ENCODE data around the gene PTPRN2.
"Not testable (repeated sequence)": the region's sequence is repeated elsewhere in the genome, so short reads cannot be mapped to it uniquely, and the experiment has no call there.

Gene PTPRN2

DNA sequence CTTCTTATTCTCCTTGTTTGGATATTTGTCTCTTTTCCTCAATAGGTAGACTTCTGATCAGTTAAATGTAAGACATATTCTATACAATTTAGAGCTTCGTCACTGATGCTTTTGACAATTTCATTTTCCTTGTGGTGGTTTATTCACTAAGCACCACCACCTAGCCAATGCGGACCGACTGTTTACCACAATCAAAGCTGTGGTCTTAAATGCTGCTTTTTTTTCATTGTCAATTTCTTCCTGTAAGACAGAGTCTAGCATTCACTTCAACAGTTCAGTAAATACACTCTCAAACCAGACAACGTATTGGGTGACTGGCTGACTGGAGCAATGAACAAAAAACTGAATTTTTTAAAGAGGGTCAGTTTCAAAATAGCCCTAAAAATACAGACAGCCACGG is 1011.8 kb downstream of the PTPRN2 start:
- DNase-seq: no peak
- in situ Hi-C loops (cut with MboI; ENCODE audit: low pct_unique_long_range_greater_than_20kb, low sequenced_read_pairs): no loop called here

DNA sequence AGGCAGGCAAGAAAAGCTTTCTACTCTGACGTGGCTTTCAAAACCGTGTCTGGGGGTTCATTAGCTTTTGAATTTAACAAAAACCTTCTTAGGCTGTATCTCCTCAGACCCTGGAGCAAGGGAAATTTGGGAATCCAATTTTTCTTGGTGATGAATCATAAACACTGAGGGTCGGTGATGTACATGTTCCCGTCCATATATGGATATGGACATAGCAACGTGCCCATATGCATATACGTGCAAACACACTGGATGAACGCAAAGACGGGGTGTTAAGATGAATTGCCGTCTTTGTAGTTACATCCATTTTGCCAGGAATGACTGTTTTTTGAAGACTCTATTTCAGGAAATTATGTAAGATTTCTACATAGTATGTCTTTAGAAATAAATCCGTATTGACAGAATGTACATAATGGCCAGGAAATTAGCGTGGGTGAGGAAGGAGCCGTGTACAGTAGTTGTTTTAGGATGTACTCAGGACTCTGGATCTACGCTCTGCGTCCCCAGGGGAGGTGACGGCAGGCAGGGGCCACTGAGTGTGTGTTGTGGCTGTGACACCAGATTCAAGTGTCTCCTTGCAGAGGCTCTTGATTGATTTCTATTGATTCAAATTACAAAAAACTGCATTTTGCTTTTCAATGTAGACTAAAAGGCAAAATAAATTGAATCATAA is 1012.6 kb downstream of the PTPRN2 start:
- no peak for DNase-seq
- in situ Hi-C loops (cut with MboI; ENCODE audit: low pct_unique_long_range_greater_than_20kb, low sequenced_read_pairs): no loop called here

DNA sequence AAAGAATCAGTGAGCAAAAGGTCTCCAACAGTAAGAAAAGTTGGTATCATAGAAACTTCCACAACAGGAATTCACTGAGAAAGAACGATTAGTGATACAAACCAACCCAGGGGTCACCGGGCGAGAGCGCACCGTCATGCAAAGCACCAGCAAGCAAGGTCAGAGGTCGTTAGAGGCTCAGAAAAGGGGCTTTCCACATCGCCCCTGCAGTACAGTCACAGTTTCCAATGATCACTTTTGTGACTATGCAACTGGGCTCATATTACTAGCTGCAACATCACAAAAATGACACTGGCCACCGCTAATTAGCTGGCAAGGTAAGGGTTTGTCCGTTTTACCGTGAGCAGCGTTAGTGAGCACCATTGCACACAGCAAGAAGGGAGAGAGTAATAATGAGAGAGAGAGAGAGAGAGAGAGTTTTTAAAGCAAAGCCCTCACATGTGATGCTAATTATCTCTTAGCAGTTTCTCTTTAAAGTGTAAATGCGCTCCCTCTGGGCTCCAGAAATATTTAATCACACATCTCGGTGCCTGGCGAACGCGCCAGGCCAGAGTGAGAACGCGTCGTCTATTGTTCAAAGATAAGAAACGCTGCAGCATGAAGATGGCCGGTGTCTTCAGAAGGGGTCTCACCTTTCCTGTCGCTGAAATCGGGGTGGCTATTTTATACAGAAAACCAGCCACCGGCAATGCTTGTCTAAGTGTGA is 1013.4 kb downstream of the PTPRN2 start:
- no peak for DNase-seq
- in situ Hi-C loops (cut with MboI; ENCODE audit: low pct_unique_long_range_greater_than_20kb, low sequenced_read_pairs): no loop called here

DNA sequence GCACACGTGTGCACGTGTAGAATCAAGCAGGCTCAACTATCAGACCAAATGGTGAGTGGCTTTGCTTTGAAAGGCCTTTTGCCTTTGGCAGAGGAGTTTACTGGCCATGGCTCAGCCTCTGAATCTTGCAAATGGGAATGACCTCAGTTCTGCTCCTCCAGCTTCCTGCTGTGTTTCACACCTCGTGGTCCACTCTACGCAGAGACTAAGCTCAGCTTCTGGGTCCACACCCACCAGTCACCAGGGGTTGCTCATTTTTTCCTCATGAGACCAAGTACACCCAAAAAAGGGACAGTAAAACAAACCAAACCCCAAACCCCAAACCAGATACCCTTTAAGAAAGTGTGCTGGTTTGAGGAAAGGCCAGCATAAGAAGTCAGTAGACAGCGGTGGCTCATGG is 1014.4 kb downstream of the PTPRN2 start:
- no peak for DNase-seq
- in situ Hi-C loops (cut with MboI; ENCODE audit: low pct_unique_long_range_greater_than_20kb, low sequenced_read_pairs): no loop called here

DNA sequence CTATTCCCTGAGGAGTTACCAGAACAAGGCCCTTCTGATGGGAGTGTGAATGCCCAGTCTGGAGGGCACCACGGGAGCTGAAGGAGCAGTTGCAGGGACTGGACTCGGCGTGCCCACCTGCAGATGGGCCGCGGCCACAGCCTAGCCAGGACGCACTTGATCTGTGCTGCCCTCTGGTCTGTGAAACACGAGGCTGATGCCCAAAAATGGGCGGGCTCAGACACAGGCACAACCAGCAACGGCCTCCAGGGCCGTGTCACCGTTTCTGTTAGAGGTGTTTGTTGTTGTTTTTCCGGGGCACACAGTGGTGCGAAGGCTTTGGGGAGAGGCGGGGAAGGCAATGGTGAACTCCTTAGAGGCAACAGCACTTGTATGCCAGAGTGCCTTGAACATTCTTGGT is 1015.0 kb downstream of the PTPRN2 start:
- in situ Hi-C loops (cut with MboI; ENCODE audit: low pct_unique_long_range_greater_than_20kb, low sequenced_read_pairs): no loop called here
- no peak for DNase-seq

DNA sequence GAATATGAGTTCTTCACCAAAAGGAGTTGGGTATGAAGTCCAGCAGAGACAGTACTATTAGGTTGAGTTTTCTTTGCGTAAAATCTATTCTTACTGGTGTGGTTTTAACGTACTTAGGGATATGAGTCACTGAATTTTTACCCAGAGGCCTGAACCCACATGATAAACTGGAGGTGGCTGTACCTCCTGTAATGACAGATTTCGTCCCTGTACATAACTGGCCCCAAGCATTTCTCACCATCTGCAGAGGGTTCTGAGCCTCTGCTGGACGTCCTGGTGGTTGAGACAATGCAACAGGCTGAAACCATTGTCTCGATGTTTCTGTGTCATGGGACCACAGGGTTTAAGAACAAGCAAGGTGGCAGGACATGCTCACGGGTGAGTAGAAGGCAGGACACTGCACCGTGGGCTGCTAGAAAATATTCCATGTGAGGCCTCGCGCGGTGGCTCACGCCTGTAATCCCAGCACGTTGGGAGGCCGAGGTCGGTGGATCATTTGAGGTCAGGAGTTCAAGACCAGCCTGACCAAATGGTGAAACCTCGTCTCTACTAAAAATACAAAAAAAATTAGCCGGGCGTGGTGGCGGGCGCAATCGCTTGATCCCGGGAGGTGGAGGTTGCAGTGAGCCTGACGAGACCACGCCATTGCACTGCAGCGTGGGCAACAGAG is 1017.0 kb downstream of the PTPRN2 start:
- in situ Hi-C loops (cut with MboI; ENCODE audit: low pct_unique_long_range_greater_than_20kb, low sequenced_read_pairs): no loop called here
- no peak for DNase-seq

DNA sequence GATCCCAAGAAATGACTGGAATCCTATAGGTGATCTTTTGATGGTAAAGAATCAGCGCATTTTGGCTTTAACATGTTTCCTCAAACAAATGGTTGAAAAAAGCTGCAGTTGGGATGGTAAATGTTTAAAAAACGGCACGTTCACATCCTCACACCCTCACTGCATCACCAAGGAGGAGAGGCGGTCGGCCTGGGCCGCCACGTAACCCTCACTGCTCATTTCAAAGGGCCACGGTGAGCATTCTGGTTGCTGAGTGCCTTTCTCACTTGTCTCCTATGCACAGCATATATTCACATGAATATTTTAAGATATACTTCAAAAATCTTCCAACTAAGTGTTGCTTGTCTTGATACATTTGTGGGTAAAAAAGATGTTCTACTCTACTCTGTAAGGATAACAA is 1017.7 kb downstream of the PTPRN2 start:
- no peak for DNase-seq
- in situ Hi-C loops (cut with MboI; ENCODE audit: low pct_unique_long_range_greater_than_20kb, low sequenced_read_pairs): no loop called here

DNA sequence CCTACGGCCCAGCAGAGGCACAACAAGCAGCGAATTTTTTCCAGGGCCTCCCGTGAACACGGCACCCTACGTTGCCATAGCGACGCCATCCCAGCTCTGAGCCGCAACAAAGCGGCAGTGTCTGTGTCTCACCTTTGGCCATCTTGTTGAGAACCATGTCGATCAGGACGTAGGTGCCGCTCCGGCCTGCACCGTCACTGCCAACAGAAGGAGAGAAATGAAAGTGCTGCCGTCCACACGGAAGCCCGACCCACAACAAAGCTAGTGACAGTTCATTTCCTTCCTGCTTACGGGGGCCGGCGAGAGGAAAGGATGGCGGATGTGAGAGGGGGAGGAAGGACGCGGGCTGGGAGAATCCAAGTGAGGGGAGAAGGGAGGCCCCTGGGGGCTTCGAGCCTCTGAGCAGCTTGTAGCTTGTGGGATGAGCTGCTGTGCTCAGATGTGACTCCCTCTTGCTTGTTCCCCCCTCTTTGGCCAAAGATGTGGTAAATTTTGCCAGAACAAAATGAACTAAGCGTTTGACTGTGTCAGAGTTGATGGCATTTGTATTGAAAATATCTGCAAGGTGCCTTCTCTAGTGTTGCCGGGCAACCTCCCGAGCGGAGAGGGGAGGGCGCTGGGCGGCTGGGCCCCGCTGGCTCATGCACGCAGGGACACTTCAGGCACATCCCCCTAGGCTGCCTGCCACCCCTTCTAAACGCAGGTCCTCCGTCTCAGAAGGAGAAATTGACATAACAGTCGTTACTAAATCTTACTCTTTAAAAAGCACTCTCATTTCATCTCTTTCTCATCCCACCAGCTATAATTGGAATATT is 1018.6 kb downstream of the PTPRN2 start:
- peak; percentile 24 for DNase-seq
- in situ Hi-C loops (cut with MboI; ENCODE audit: low pct_unique_long_range_greater_than_20kb, low sequenced_read_pairs): no loop called here

DNA sequence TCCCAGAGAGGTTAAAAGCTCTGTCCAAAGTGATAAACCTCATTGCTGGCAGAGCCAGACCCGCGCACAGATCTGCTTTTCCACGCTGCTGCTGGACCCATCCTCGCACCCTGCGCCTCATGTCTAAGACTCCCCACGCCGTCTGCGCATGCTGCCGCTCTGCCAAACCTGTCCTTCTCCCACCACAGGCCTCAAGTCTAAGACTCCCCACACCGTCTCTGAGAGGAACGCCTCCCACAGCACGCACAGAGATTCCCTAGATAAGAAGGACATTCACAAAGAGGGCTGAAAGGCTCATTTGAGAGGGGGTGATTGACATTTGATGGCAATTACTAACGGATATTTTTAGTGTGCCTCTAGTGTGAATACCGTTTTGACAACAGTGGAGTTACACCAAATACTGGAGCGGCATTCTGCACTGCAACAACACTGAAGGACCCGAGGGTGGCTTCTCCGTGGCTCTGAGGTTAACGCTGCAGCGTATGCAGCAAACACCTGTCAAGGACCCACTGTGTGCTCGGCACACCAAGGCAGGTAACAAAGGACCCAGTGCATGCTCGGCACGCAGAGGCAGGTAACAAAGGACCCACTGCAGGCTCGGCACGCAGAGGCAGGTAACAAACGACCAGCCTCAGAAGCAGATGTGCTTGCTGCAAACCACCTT is 1019.4 kb downstream of the PTPRN2 start:
- in situ Hi-C loops (cut with MboI; ENCODE audit: low pct_unique_long_range_greater_than_20kb, low sequenced_read_pairs): no loop called here
- no peak for DNase-seq

DNA sequence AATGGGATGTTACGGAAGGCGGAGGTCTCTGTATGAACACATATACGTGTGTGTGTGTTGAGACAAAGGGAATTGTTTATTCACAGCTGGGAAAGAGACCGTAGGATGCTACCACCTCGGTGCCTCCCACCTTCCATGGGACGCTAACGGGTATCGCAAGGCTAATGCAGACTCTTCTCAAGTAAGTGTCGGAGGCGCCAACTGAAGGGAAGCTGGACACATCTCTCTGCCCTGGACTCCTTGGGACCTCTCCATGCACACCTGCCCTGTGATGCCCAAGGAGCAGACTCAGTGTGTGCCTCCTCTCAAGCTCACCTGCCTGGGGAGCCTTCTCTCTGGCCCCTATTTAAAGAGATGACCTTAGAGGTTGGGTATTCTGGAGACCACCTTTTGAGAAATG is 1020.0 kb downstream of the PTPRN2 start:
- in situ Hi-C loops (cut with MboI; ENCODE audit: low pct_unique_long_range_greater_than_20kb, low sequenced_read_pairs): no loop called here
- no peak for DNase-seq

DNA sequence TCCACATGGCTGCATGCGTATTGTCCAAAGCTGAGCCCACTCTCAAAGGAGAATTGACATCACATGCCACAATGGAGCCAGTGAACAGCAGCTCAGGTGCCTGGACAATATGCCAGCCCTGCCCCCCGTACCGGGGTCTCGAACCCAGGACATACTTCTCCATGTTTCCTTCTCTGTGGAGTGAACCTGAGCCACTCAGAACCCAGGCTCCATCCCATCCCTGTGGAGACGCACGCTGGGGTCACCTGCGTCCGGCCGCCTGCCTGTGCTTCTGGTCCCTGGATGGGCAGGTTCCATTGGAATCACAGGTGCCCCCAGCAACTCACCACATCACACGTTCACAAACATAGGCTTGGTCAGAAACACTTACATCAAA is 1021.0 kb downstream of the PTPRN2 start:
- in situ Hi-C loops (cut with MboI; ENCODE audit: low pct_unique_long_range_greater_than_20kb, low sequenced_read_pairs): no loop called here

DNA sequence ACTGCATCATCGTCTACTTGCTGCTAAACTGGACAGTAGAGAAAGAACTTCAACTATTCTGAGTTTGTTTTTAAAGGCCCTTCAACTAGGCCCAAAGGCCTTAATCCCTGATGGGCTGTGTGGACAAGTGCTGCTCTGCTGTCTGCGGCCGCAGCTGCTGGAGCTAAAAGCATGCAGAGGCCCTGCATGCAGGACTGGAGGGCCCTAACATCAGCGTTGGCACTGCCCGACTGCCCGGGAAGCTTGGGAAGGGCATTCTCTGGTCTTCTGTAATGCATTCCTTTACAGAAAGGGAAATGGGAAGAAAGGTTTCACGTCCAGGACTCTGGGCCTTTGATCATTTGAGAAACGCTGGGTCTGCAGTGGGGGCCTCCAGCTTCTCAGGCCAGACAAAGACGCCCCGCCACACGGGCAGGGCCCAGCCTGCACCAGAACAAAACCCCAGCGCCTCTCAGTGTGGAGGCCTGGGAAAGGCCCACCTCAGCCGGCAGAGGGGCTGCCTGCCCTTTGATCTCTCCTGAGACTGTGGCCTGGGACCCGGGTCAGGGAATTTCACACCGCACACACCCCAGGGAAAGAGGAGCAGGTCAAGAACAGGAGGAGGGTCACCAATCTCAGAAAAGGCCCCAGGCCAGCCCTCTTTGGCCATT is 1021.5 kb downstream of the PTPRN2 start:
- DNase-seq: no peak
- in situ Hi-C loops (cut with MboI; ENCODE audit: low pct_unique_long_range_greater_than_20kb, low sequenced_read_pairs): no loop called here

More for the DNA sequence above, 1021.0 kb downstream of the PTPRN2 start:
- DNase-seq: no peak

DNA sequence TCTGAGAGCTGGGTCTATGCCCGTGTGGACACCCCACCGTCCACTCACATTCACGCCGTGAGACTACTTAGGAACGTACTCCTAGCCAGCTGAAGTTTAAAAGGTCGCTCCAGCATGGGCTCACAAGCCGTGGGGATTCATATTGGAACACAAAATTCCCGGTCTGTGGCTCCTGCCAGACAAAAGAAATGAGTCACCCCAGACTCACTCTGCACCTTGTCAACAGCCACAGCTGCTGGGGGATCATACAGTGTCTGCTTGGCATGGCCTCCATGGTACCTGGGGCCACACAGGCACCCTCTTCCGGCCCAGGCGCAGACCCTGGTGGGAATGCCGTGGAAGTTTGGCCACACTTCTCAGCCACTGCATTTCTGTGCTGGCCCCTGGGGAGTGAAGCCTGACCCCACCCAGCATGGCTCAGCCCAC is 1022.4 kb downstream of the PTPRN2 start:
- DNase-seq: no peak
- in situ Hi-C loops (cut with MboI; ENCODE audit: low pct_unique_long_range_greater_than_20kb, low sequenced_read_pairs): no loop called here

DNA sequence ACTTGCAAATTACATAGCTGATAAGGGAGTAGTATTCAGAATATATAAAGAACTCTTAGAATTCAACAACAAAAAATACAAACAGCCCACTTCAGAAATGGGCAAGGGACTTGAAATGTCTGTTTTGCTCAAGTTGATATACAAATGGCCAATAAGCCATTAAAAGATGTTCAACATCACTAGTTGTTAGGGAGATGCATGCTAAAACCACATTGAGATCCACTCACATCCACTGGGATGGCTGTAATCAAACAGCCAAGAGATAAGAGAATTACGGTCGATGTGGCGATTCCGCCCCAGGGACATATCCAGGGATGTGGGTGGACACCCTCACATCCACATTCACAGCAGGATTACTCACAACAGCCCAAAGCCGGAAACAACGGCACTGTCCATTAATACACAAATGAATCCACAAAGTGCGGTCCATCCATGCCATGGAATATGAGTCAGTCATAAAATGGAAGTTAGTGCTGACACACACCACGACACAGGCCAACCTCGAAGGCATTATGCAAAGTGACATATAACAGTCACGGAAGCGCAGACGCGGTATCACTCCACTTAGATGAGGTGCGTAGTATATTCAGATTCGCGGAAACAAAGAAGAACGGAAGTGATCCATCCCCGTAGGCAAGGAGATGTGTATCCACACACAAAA is 1023.0 kb downstream of the PTPRN2 start:
- no peak for DNase-seq
- in situ Hi-C loops (cut with MboI; ENCODE audit: low pct_unique_long_range_greater_than_20kb, low sequenced_read_pairs): no loop called here

DNA sequence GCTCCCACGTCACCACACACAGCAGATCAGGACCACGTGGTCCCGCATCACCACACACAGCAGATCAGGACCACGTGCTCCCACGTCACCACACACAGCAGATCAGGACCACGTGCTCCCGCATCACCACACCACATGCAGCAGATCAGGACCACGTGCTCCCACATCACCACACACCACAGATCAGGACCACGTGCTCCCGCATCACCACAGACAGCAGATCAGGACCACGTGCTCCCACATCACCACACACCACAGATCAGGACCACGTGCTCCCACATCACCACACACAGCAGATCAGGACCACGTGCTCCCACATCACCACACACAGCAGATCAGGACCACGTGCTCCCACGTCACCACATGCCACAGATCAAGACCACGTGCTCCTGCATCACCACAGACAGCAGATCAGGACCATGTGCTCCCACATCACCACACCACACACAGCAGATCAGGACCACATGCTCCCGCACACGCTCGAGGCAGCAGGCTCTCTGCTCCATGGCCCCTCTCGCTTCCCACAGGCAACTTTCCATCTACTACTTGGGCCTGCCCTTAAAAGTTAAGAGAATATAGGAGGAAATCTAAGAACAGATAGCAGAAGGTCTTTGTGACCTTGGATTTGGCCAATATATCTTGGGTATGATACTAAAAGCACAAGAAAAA is 1024.0 kb downstream of the PTPRN2 start:
- in situ Hi-C loops (cut with MboI; ENCODE audit: low pct_unique_long_range_greater_than_20kb, low sequenced_read_pairs); DNase-seq: not testable (repeated sequence)

DNA sequence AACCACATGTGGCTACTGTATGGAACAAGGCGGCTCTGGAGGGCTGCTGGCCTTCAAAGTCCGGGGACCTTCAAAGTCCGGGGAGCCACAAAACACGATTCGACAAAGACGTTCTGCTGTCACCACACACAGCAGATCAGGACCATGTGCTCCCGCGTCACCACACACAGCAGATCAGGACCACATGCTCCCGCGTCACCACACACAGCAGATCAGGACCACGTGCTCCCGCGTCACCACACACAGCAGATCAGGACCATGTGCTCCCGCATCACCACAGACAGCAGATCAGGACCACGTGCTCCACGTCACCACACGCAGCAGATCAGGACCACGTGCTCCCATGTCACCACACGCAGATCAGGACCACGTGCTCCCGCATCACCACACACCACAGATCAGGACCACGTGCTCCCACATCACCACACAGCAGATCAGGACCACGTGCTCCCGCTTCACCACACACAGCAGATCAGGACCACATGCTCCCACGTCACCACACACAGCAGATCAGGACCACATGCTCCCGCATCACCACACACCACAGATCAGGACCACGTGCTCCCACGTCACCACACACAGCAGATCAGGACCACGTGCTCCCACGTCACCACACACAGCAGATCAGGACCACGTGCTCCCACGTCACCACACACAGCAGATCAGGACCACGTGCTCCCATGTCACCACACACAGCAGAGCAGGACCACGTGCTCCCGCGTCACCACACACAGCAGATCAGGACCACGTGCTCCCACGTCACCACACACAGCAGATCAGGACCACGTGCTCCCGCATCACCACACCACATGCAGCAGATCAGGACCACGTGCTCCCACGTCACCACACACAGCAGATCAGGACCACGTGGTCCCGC is 1024.9 kb downstream of the PTPRN2 start:
- in situ Hi-C loops (cut with MboI; ENCODE audit: low pct_unique_long_range_greater_than_20kb, low sequenced_read_pairs); DNase-seq: not testable (repeated sequence)
